ENCODE results near the gene ANKRA2.
"Not testable (repeated sequence)": the region's sequence is repeated elsewhere in the genome, so short reads cannot be mapped to it uniquely, and the experiment has no call there.

ANKRA2 gene

DNA sequence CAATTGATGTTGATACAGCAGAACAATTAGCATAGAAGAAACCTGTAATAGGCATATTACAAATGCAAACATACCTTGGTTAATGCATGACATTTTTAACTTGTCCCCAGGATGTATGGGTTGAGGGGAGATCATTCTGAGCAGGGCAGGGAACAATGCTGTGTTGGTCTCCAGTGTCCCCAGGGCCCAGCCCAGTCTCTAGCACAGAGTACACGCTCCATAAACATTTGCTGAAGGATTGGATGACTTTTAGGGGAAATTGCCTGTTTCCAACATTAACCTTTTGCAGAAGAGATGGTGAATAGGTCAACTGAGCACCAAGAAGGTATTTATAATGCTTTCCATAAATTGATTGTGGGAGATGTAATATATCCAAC lies 20.0 kb downstream of the ANKRA2 start:
- no peak for DNase-seq

DNA sequence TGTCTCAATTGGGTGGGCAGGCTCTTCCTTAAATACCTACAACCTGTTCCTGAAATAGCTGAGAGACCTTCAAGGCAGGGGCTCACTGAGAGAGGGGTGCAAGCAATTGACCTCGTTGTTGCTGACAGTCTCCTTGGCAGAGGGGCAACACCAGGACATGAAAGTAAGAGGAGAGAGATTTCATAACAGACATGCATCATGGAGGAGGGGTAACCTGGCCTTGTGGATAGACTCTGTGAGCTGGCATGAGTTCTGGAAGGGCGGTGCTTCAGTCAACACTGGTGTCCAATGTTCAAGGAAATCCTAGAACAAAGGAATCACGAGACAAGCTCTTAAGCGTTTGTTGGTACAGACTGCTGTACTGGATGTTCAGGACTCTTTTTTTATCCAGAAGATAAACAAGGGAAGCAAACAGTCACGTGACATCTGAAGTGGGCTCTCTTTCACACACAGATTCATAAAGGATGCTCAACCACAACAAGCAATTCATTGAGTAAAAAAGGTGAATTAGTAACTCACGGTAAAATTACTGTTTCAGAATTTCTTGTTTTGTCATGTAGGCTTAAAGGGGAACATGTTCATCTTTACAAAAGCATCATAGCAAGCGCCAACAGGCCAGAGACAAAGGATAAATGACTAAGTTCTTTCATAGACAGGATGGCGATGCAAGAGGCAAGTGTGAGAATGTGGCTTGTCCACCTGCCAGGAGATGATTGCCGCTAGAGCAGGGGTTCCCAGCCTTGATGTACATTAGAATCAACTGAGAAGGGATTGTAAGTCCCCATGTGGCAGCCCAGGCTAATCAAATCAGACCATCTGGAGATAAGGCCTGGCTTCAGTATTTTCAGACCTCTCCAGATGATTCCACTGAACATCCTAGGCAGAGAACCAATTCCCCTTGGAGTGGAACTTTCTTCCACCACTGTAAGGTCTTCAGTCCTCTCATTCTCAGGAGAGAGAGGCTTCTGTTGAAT lies 20.7 kb downstream of the ANKRA2 start:
- DNase-seq, result no peak

DNA sequence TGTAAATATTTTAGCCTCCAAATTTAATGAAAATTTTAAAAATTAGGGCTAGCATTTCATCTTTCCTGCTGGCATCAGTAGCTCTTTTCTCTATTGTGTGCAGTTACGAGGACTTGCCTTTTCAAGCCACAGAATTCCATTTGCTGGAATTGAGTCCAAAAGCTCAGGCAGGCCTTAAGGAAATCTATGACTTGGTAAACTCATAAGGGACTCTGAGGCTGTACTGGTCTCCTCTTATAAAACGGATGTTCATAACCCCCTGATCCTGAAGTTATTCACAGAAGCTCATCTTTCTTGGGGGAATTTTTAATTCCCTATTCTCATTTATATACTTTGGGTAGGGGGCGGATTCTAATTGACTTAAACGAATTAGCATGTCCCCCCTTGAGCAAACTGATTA lies 23.4 kb downstream of the ANKRA2 start:
- DNase-seq, result no peak

GRCh38 chr5:73540192-73540591 lies 25.2 kb downstream of the ANKRA2 start:
- no peak for DNase-seq

GRCh38 chr5:73539730-73540129 lies 25.7 kb downstream of the ANKRA2 start:
- DNase-seq, result no peak

DNA sequence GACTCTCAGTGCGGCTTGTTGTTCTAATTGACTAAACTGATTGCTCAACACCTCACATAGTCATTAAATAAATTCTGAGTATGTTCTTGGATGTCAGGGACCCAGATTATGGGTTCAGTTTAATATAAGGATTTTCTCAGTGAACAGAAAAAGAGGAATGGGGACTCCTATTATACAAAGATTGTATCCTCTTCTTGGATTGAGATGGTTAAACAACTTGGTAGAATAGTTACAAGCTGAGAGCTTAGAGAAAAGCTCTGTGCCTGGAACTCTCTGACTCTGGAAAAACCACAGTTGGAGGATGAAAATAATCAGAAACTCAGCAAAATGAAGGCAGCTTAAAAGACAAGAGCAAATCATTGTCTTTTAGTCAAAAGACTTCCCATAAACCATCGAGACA lies 30.5 kb downstream of the ANKRA2 start:
- no peak for DNase-seq

DNA sequence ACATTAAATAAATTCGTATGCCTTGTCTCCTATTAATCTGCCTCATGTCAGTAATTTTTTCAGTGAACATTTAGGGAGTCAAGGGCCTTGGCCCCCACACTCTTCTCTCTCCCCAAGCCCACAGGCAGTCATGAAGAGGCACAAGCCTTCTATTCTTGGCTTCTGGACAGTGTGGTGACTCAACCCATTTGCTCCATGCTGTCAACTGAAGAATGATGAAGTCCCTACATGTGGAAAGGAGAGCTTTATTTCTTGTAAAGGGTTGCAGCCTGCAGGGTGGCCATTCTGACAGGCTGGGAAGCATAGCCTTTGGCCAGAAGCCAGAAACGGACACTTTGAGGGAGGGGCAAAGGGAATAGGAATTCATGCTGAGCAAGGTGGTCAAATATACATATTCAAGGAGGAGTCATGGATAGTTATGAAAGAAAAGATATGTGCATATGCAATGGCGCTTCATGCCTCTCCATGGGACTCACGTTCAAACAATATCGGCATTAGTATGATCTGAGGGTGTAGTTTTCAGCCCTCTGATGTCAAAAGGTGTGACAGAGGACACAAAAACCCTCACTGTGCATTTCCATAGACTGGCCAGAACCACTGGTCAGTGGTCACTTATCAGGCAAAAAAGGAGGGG lies 31.3 kb downstream of the ANKRA2 start:
- DNase-seq, result no peak

DNA sequence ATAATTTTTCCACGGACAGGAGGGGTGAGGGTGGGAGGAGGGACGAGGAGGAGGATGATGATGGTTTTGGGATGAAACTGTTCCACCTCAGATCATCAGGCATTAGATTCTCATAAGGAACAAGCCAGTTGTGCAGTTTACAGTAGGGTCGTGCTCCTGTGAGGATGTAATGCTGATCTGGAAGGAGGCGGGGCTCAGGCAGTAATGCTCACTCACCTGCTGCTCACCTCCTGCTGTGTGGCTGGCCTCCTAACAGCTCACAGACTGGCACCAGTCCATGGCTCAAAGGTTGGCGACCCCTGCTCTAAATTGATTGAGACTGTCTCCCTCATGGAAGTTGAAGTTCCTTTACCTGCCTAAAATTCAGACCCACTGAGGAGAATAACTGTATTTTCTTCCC lies 33.2 kb downstream of the ANKRA2 start:
- DNase-seq, result no peak

GRCh38 chr5:73531356-73531755 lies 34.1 kb downstream of the ANKRA2 start:
- DNase-seq, result no peak

GRCh38 chr5:73529081-73529480 lies 36.4 kb downstream of the ANKRA2 start:
- no peak for DNase-seq

- DNase-seq, result no peak
Observed at GRCh38 chr5:73528248-73528647, 37.2 kb downstream of the ANKRA2 start.

- DNase-seq, result no peak
Observed at GRCh38 chr5:73525606-73526203, 39.7 kb downstream of the ANKRA2 start.

DNA sequence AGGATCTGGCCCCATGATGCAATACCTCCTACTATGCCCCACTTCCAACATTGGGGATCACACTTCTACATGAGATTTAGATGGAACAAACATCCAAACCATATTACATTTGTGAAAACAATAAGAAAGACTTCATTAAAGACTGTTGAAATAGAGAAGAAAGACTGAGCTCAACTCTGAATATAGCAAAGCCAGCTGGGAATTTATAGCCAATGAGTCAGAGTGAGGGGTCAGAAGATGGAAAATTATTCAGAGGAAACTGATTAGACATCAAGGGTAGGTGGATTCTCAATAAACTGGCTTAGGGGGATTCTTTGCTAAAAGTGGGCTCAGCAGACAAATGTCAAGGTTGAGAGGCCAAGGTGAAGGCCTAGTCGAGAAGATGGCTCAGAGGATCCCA lies 41.6 kb downstream of the ANKRA2 start:
- no peak for DNase-seq

DNA sequence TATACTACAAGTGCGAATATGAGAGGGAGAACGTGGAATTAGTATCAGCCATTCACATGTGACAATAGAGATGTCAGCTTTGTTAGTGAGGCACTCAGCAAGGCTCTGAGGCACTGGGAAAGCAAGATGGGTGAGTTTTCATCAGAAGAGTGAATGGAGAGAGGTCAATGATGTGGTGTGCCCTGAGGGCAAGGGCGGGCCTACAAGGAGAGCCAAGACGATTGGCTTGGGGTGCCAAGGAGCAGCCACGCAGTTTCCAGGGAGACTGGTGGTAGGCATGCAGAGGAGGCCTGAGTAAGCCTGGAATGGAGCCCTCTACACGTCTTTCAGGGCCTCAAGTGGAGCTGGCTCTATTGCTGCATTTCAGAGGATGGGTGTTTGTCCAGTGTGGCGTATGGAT lies 42.5 kb downstream of the ANKRA2 start:
- no peak for DNase-seq

DNA sequence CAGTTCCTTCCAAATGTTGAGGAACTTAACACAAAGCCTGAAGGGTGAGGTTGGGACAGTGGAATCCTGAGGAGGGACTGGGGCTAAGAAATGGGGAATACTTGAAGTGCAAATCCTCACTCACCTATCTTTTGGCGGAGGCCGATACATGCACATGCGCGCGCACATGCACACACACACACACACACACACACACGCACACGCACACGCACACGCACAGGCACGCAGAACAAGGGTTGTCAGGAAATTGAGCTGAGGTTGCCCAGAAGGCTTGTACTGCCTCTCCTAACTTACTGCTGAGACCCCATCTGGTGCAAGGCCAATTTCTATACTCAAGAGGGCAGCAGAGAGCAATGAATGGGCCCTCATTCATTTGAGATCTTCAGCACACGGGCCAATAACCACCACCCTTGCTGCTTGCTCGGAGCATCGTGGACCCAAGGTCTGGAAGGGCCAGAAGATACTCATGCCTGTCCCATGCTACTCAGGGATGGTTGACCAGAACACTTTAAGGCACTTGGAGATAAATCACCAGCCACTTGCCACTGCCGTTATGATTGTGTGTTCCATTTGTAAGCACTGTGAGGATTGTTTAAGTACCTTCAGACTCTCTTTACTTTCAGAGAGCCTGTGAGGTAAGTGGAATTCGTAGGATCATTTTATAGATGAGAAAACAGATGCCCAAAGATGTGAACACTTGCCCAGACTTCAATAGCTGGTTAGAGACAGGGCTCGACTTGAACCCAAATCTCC lies 45.7 kb downstream of the ANKRA2 start:
- DNase-seq, result peak; percentile 66

DNA sequence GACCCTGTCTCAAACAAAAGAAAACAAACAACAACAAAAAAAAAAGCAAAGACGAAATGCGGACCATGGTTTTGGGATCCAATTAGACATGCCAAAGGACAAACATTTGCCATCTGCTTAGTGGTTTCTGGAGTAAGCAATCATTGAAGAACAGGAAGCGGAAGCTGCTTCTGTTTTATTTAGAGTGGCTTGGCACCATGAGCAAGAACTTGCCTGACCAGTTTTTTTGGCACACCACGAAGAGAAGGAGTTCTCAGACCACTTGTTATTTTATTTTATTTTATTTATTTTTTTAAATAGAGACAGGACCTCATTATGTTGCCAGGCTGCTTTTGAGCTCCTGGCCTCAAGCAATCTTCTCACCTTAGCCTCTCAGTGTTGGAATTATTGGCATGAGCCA lies 50.2 kb downstream of the ANKRA2 start:
- DNase-seq, result no peak

DNA sequence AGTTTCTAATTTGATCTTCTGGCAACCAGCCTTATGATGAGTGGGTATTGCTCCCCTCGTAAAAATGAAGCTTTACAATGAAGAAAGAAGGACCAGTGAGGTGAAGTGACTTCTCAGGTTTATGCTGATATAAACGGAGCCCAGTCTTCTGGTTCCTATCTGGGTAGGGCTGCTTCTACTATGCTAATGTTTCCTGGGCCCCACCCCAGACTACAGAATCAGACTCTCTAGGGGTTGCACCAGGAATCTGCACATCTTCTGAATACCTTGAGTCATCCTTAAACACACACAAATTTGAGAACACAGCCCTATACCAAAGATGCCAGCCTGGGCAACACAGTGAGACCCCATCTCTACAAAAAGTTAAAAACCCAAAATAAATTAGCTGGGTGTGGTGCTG lies 51.0 kb downstream of the ANKRA2 start:
- DNase-seq, result no peak

DNA sequence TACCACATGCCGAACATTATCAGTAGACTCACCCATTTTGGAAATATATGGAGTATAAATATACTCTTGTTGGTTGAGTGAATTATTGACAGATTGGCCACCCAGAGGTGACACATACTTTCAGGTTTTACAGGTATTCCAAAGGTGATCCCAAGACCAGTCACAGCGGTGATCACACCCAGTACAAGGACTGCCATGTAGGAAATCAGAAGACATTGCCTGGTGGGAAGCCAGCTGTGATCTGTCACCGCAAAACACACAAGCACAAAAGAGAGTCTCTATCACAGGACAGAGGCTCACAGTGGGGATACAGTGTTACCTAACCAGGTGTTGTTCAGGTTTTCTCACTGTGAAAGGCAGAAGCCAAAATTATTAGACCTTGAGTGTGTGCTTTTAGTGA lies 51.4 kb downstream of the ANKRA2 start:
- no peak for DNase-seq

GRCh38 chr5:73508521-73508920 lies 56.9 kb downstream of the ANKRA2 start:
- not testable (repeated sequence) for DNase-seq

- no peak for DNase-seq
Observed at GRCh38 chr5:73507062-73507461, 58.4 kb downstream of the ANKRA2 start.

DNA sequence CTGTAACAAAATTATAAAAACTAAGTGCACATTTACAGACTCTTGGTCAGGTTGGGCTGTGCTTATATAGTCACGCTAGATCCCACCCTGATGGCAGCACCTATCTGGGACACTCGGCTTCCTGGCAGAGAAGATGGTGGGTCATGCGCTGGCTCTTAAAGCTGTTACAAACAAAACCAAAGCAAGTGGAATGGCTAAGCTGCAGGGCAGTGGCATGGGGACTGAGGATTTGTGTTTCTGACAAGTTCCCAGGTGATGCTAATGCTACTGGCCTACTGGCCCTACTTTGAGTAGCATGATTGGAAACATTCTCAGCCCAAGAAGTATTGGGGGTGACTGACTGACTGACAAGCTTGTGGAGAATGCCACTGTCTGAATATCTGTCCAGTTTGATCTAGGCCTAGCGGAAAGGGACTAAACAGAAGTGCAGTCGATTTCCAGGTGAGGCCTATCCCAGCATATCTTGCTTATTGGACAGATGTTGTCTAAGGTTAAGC lies 58.9 kb downstream of the ANKRA2 start:
- DNase-seq, result no peak

All from right hindlimb (tissue), 1 donor.